Testis (tissue), 3 donors: ENCODE measurements around the gene SEC24C. TPM values are rescaled to one million over a fixed set of nuclear protein-coding genes. Genes with fewer than 3 reads are reported as not detected.
"Not testable (repeated sequence)": the region's sequence is repeated elsewhere in the genome, so short reads cannot be mapped to it uniquely, and the experiment has no call there.

Experiments used
- DNase-seq: peaks from one replicate; pipeline ENCODE4 v3.0.0-alpha.2; 2019
- H3K27ac ChIP-seq, 2 donors: fragments of 200-600 bp; sonication (generic); one replicate each; pipeline ENCODE4 v1.5.1; 2019
- H3K27me3 ChIP-seq: fragments of 200-600 bp; sonication (generic); one replicate; pipeline ENCODE4 v1.5.1; 2019
- H3K36me3 ChIP-seq: fragments of 200-600 bp; sonication (generic); one replicate; pipeline ENCODE4 v1.5.1; 2017; ENCODE audit warnings: low read depth; ENCODE audit errors: missing control alignments
- H3K4me1 ChIP-seq: fragments of 200-600 bp; sonication (generic); one replicate; pipeline ENCODE4 v1.5.1; 2019
- H3K4me3 ChIP-seq, 2 donors: fragments of 200-600 bp; sonication (generic); one replicate each; pipeline ENCODE4 v1.5.1; 2017 to 2019
- H3K9me3 ChIP-seq: fragments of 200-600 bp; sonication (generic); one replicate; pipeline ENCODE4 v1.5.1; 2017
- POLR2A ChIP-seq: fragments of 450-650 bp; IDR thresholded peaks from one replicate; pipeline ENCODE4 v1.6.1; 2017; ENCODE audit warnings: antibody characterized with exemption, mild to moderate bottlenecking, moderate library complexity
- WGBS, 2 donors: methylation state at CpG; one replicate each; pipeline ENCODE4 v1.1.5; 2018; 5-methylcytosine and 5-hydroxymethylcytosine counted together
- intact Hi-C: fragments of 100-400 bp; cut with DNase I; formaldehyde crosslinking; loops from one replicate; pipeline ENCODE4 v1.15.1; 2023; ENCODE audit warnings: low total_unique reads
- polyA plus RNA-seq: library from polyadenylated mRNA; stranded (reverse); fragments of 350-450 nt; fragmentation: Illumina TruSeq; extraction: RNeasy Lipid Tissue Mini Kit (QIAGEN cat#74804); gene quantifications from one replicate; pipeline ENCODE4 v1.2.3, GENCODE V29; 2014; ENCODE audit warnings: low read depth, low replicate concordance; ENCODE audit not compliant: insufficient read depth
- total RNA-seq, 2 donors: library from RNA; depleted of rRNA; stranded (reverse); fragments of >200 nt; gene quantifications; one replicate each; pipeline ENCODE4 v1.2.3, GENCODE V29; 2016
- TF ChIP-seq, protein P1 (sequence below), 3 experiments: fragments of 450-650 bp in 2 of 3; fragments of 200-600 bp in 1 of 3; sonication (generic) in 1 of 3; IDR thresholded peaks; one replicate each; pipeline ENCODE4 v1.5.1; 2016 to 2019; ENCODE audit warnings: antibody characterized with exemption in 3 of 3, mild to moderate bottlenecking in 2 of 3, moderate library complexity in 1 of 3

SEC24C gene
- total and polyA plus RNA-seq, 3 donors from 2014 or later = 77.8 to 92.4 (median 82.0) TPM

DNA sequence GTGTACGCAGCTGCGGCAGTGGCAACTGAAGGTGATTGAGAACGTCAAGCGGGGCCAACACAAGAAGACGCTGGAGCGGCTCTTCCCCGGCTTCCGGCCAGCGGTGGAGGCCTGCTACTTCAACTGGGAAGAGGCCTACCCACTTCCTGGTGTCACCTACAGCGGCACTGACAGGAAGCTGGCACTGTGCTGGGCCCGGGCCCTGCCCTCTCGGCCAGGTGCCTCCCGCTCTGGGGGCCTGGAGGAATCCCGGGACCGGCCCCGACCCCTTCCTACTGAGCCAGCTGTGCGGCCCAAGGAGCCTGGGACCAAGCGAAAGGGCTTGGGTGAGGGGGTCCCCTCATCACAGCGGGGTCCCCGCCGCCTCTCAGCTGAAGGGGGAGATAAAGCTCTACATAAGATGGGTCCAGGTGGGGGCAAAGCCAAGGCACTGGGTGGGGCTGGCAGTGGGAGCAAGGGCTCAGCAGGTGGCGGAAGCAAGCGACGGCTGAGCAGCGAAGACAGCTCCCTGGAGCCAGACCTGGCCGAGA lies 47.8 kb downstream of the SEC24C start:
- Histone ChIP-seq H3K36me3 (no peaks in the 10 kb centered on the region), H3K4me3 (no peak overlapping the region), H3K9me3 (no peaks in the 10 kb centered on the region), H3K27me3 (no peaks in the 10 kb centered on the region), H3K4me1 (peaks cover 4% of the 10 kb centered on the region), H3K27ac (no peak overlapping the region)
- intact Hi-C loops = no loop called here
- TF ChIP-seq POLR2A = no peak
- 93 to 96% methylated on average over 14 to 26 of the region's 26 CpGs for WGBS, 2 donors
- no peak for DNase-seq

DNA sequence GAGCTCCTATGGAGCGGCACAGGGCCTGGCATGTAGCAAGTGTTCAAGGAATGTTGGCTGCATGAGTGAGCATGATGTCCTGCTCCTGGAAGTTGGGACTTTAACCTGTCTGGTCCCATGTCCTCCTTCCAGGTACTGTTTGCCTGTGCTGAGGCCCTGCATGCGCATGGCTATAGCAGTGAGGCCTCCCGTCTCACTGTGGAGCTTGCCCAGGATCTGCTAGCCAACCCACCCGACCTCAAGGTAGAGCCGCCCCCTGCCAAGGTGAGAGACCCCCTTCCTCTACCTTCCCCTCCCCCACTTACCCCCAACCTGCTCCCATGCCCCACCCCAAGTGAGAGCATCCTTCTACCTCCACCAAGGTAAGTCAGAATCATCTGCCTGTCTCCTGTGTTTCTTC lies 49.3 kb downstream of the SEC24C start:
- no peaks in the 10 kb centered on the region for H3K9me3 ChIP-seq

DNA sequence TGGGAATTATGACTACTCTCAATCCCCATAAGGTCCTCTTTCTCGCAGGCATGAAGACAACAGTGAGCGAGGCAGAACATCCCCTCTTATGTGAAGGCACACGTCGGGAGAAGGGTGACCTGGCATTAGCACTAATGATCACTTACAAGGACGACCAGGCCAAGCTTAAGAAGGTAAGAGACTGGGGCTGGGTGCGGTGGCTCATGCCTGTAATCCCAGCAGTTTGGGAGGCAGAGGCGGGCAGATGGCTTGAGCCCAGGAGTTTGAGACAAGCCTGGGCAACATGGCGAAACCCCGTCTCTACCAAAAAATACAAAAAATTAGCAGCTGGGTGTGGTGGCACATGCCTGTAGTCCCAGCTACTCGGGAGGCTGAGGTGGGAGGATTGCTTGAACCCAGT lies 51.3 kb downstream of the SEC24C start:
- H3K9me3 ChIP-seq, H3K27me3 ChIP-seq, DNase-seq, intact Hi-C loops, H3K4me3 ChIP-seq, H3K36me3 ChIP-seq, H3K27ac ChIP-seq, H3K4me1 ChIP-seq: not testable (repeated sequence)
- WGBS, 2 donors = 94 to 96% methylated on average over 10 of the region's 10 CpGs

More for the DNA sequence above, 49.3 kb downstream of the SEC24C start:
- TF ChIP-seq, protein P1, sequence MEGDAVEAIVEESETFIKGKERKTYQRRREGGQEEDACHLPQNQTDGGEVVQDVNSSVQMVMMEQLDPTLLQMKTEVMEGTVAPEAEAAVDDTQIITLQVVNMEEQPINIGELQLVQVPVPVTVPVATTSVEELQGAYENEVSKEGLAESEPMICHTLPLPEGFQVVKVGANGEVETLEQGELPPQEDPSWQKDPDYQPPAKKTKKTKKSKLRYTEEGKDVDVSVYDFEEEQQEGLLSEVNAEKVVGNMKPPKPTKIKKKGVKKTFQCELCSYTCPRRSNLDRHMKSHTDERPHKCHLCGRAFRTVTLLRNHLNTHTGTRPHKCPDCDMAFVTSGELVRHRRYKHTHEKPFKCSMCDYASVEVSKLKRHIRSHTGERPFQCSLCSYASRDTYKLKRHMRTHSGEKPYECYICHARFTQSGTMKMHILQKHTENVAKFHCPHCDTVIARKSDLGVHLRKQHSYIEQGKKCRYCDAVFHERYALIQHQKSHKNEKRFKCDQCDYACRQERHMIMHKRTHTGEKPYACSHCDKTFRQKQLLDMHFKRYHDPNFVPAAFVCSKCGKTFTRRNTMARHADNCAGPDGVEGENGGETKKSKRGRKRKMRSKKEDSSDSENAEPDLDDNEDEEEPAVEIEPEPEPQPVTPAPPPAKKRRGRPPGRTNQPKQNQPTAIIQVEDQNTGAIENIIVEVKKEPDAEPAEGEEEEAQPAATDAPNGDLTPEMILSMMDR (IDR thresholded peaks at IDR 0.05) = no peak
- TF ChIP-seq POLR2A = no peak
- 85 to 92% methylated on average over 5 of the region's 5 CpGs for WGBS, 2 donors
- no peak overlapping the region for H3K27ac ChIP-seq
- no peaks in the 10 kb centered on the region for H3K4me1 ChIP-seq
- H3K4me3 ChIP-seq = no peak overlapping the region
- H3K36me3 ChIP-seq = no peaks in the 10 kb centered on the region
- no peak for DNase-seq
- H3K27me3 ChIP-seq = no peaks in the 10 kb centered on the region
- intact Hi-C loops = no loop called here

DNA sequence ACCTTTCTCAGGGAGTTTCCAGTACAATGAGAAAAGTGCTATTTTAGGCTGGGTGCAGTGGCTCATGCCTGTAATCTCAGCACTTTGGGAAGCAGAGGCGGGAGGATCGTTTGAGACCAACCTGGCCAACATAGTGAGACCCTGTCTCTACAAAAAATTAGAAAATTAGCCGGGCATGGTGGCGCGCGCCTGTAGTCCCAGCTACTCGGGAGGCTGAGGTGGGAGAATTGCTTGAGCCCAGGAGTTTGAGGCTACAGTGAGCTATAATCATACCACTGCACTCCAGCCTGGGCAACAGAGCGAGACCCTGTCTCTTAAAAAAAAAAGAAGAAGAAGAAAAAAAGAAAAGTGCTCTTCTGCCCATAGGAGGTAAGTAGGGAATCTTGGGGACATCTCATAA lies 51.9 kb downstream of the SEC24C start:
- H3K4me3 ChIP-seq, H3K4me1 ChIP-seq, H3K36me3 ChIP-seq, H3K27ac ChIP-seq, H3K9me3 ChIP-seq, H3K27me3 ChIP-seq, intact Hi-C loops, DNase-seq: not testable (repeated sequence)
- 95 to 97% methylated on average over 8 of the region's 8 CpGs for WGBS, 2 donors

DNA sequence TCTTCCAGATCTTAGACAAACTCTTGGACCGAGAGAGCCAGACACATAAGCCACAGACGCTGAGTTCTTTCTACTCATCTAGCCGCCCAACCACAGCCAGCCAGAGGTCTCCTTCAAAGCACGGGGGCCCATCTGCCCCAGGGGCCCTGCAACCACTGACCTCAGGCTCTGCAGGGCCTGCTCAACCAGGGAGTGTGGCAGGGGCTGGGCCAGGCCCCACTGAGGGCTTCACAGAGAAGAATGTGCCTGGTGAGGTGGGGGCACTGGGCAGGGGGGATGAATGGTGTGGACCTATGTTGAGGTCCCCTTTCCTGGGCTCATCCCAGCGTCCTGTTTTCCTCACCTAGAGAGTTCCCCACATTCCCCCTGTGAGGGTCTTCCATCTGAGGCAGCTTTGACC lies 52.6 kb downstream of the SEC24C start:
- no peaks in the 10 kb centered on the region for H3K36me3 ChIP-seq
- no peak overlapping the region for H3K4me3 ChIP-seq
- 73 to 78% methylated on average over 3 to 5 of the region's 5 CpGs for WGBS, 2 donors
- H3K4me1 ChIP-seq = no peaks in the 10 kb centered on the region
- H3K27me3 ChIP-seq = no peaks in the 10 kb centered on the region
- intact Hi-C loops = no loop called here
- H3K9me3 ChIP-seq = no peaks in the 10 kb centered on the region
- no peak overlapping the region for H3K27ac ChIP-seq
- no peak for DNase-seq
- TF ChIP-seq POLR2A = no peak
- TF ChIP-seq, protein P1 (IDR thresholded peaks at IDR 0.05) = no peak

DNA sequence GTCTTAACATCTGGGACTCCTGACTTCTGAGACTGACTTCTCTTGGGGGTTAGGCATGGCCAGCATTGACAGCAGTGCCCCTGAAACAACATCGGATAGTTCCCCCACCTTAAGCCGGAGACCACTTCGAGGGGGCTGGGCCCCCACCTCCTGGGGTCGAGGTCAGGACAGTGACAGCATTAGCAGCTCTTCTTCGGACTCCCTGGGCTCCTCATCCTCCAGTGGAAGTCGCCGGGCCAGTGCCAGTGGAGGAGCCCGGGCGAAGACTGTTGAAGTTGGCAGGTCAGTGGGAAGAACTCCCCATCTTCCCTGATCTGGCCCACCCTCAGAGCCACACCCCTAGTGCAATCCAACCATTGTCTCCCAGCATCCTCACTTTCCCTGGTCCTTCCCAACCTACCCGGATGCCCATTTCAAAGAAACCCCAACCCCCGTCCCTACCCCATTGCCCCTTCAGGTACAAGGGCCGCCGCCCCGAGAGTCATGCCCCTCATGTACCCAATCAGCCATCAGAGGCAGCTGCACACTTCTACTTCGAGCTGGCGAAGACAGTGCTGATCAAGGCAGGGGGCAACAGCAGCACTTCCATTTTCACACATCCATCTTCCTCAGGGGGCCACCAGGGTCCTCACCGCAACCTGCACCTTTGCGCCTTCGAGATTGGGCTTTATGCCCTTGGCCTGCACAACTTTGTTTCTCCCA lies 53.3 kb downstream of the SEC24C start:
- no peaks in the 10 kb centered on the region for H3K27me3 ChIP-seq
- H3K4me3 ChIP-seq = no peak overlapping the region
- 89 to 93% methylated on average over 19 of the region's 19 CpGs for WGBS, 2 donors
- H3K27ac ChIP-seq = no peak overlapping the region
- TF ChIP-seq, protein P1 (IDR thresholded peaks at IDR 0.05) = no peak
- no peak for DNase-seq
- H3K36me3 ChIP-seq = no peaks in the 10 kb centered on the region
- H3K9me3 ChIP-seq = no peaks in the 10 kb centered on the region
- H3K4me1 ChIP-seq = no peaks in the 10 kb centered on the region
- intact Hi-C loops = no loop called here
